ENCODE measurements around the gene TIMM22. TPM values are rescaled to one million over a fixed set of nuclear protein-coding genes. Genes with fewer than 3 reads are reported as not detected.
"Not testable (repeated sequence)": the region's sequence is repeated elsewhere in the genome, so short reads cannot be mapped to it uniquely, and the experiment has no call there.

Gene TIMM22
- total RNA-seq, 4 donors from 2014 or later = 11.6 to 12.9 (median 12.6) TPM

GRCh38 chr17:1039511-1040215, 42.7 kb downstream of the TIMM22 start:
- Histone ChIP-seq H3K4me1 (peaks cover 33% of the 10 kb centered on the region), H3K27me3 (no peaks in the 10 kb centered on the region), H3K36me3 (peaks cover 20% of the 10 kb centered on the region), H3K4me3 (peak overlapping the region; percentile 26), H3K9me3 (no peaks in the 10 kb centered on the region), H3K27ac (peak overlapping the region; percentile 86)
- DNase-seq (ENCODE audit: low spot score in 2 of 2) = peak in 1 of 2 donors; percentile 87
- TF ChIP-seq POLR2A (IDR thresholded peaks at IDR 0.05) (no peak), EP300 (IDR thresholded peaks at IDR 0.05) (no peak), POLR2AphosphoS5 (IDR thresholded peaks at IDR 0.05) (no peak), CTCF (IDR thresholded peaks at IDR 0.05) (no peak)
- 52% methylated on average over 30 of the region's 30 CpGs for whole genome bisulfite sequencing

GRCh38 chr17:1040216-1040600, 43.3 kb downstream of the TIMM22 start:
- no peaks in the 10 kb centered on the region for H3K27me3 ChIP-seq
- no peaks in the 10 kb centered on the region for H3K9me3 ChIP-seq
- H3K36me3 ChIP-seq = peaks cover 18% of the 10 kb centered on the region
- no peak for TF ChIP-seq CTCF (IDR thresholded peaks at IDR 0.05)
- TF ChIP-seq POLR2A (IDR thresholded peaks at IDR 0.05) = no peak
- TF ChIP-seq POLR2AphosphoS5 (IDR thresholded peaks at IDR 0.05) = no peak
- TF ChIP-seq EP300 (IDR thresholded peaks at IDR 0.05) = no peak
- no peak for DNase-seq (ENCODE audit: low spot score in 2 of 2)
- H3K4me3 ChIP-seq = peak overlapping the region; percentile 26
- WGBS = 27% methylated on average over 10 of the region's 13 CpGs
- peaks cover 33% of the 10 kb centered on the region for H3K4me1 ChIP-seq
- peak overlapping the region; percentile 86 for H3K27ac ChIP-seq

- H3K4me1 ChIP-seq = peaks cover 29% of the 10 kb centered on the region
- 95% methylated on average over 9 of the region's 9 CpGs for WGBS
- peaks cover 24% of the 10 kb centered on the region for H3K36me3 ChIP-seq
These were observed 44.8 kb downstream of the TIMM22 start for GRCh38 chr17:1041746-1042145.

GRCh38 chr17:1042486-1042885, 45.6 kb downstream of the TIMM22 start:
- H3K27ac ChIP-seq = no peak overlapping the region
- TF ChIP-seq EP300 (IDR thresholded peaks at IDR 0.05) = no peak
- no peak for TF ChIP-seq POLR2AphosphoS5 (IDR thresholded peaks at IDR 0.05)
- TF ChIP-seq POLR2A (IDR thresholded peaks at IDR 0.05) = no peak
- no peak for TF ChIP-seq CTCF (IDR thresholded peaks at IDR 0.05)

More at GRCh38 chr17:1041746-1042145, 44.8 kb downstream of the TIMM22 start:
- H3K9me3 ChIP-seq = no peaks in the 10 kb centered on the region
- no peak overlapping the region for H3K4me3 ChIP-seq
- H3K27me3 ChIP-seq = no peaks in the 10 kb centered on the region
- TF ChIP-seq CTCF (IDR thresholded peaks at IDR 0.05) (no peak), POLR2AphosphoS5 (IDR thresholded peaks at IDR 0.05) (no peak), POLR2A (IDR thresholded peaks at IDR 0.05) (no peak), EP300 (IDR thresholded peaks at IDR 0.05) (no peak)
- no peak overlapping the region for H3K27ac ChIP-seq
- no peak for DNase-seq (ENCODE audit: low spot score in 2 of 2)

GRCh38 chr17:1043601-1044251, 46.8 kb downstream of the TIMM22 start:
- H3K4me1 ChIP-seq = peaks cover 22% of the 10 kb centered on the region
- TF ChIP-seq EP300 (IDR thresholded peaks at IDR 0.05) = no peak
- no peak for TF ChIP-seq POLR2AphosphoS5 (IDR thresholded peaks at IDR 0.05)
- no peak for TF ChIP-seq POLR2A (IDR thresholded peaks at IDR 0.05)
- TF ChIP-seq CTCF (IDR thresholded peaks at IDR 0.05) = no peak
- no peaks in the 10 kb centered on the region for H3K9me3 ChIP-seq
- peaks cover 35% of the 10 kb centered on the region for H3K36me3 ChIP-seq
- DNase-seq (ENCODE audit: low spot score in 2 of 2) = no peak
- H3K27me3 ChIP-seq = no peaks in the 10 kb centered on the region
- peak overlapping the region; percentile 15 for H3K27ac ChIP-seq
- H3K4me3 ChIP-seq = no peak overlapping the region
- WGBS = 55% methylated on average over 19 of the region's 21 CpGs

More at GRCh38 chr17:1042486-1042885, 45.6 kb downstream of the TIMM22 start:
- no peak for DNase-seq (ENCODE audit: low spot score in 2 of 2)
- Histone ChIP-seq H3K4me1 (peaks cover 29% of the 10 kb centered on the region), H3K36me3 (peaks cover 27% of the 10 kb centered on the region), H3K27me3 (no peaks in the 10 kb centered on the region), H3K4me3 (no peak overlapping the region), H3K9me3 (no peaks in the 10 kb centered on the region)
- WGBS = 83% methylated on average over 19 of the region's 19 CpGs

- WGBS = 85% methylated on average over 13 of the region's 13 CpGs
- Histone ChIP-seq H3K36me3 (peaks cover 42% of the 10 kb centered on the region), H3K27ac (peak overlapping the region; percentile 15), H3K4me1 (peaks cover 15% of the 10 kb centered on the region)
- not testable (repeated sequence) for H3K27me3 ChIP-seq; H3K9me3 ChIP-seq; DNase-seq (ENCODE audit: low spot score in 2 of 2); H3K4me3 ChIP-seq
These were observed 47.6 kb downstream of the TIMM22 start for GRCh38 chr17:1044387-1045009.

Measured in suprapubic skin (tissue), 4 donors.